ENCODE results near the gene S100A7A. TPM values are rescaled to one million over a fixed set of nuclear protein-coding genes. Genes with fewer than 3 reads are reported as not detected.

S100A7A gene
- total RNA-seq, result not detected

DNA sequence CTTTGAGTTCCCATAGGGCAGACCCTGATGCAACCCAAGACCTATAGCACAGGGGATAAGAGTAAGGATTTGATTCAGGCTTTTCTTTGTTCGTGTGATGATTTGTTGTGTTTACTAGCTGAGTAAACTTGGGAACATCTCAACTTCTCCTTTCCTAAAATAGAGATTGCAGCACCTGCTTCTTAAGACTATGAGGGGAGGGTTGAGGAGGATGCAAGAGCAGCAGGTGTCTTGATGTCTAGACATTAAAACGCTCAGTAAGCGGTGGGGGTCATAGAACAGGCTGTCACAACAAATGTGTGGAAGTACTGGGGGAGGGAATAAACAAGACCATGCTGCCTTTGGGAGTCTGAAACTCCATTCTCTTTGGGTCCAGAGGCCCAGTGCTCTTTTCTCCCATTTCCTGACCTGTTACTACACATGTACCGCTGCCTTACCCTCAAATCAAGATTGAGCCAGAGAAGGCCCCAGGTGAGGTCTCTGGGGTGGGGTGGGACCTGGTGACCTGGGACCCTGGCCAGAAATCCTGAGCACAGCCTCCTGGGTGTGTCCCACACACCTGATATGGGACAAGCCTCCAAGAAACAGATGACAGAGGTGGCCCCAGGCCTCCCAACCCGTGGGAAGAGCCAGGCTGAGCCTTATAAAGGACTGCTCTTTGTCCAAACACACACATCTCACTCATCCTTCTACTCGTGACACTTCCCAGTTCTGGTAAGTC is at the start of gene S100A7A:
S100A7A (plus strand) TSS at position 671 of the 721 bp plus-strand sequence. CDS start 1,563 bp downstream, outside the sequence.
- ChIA-PET POLR2A (no interaction called here), CTCF (no interaction called here)
- intact Hi-C loops (cut with DNase I, micrococcal nuclease), result no loop called here
- ATAC-seq, result no peak
- Mint-ChIP-seq H3K36me3 (ENCODE audit: low read depth) (no peaks in the 10 kb centered on the region), H3K4me3 (no peak within 1 kb of the TSS), H3K27me3 (peaks cover 20% of the 10 kb centered on the region), H3K4me1 (no peaks in the 10 kb centered on the region), H3K9me3 (ENCODE audit: low read depth) (no peaks in the 10 kb centered on the region), H3K27ac (no peak within 1 kb of the TSS)
- DNase-seq, result no peak

DNA sequence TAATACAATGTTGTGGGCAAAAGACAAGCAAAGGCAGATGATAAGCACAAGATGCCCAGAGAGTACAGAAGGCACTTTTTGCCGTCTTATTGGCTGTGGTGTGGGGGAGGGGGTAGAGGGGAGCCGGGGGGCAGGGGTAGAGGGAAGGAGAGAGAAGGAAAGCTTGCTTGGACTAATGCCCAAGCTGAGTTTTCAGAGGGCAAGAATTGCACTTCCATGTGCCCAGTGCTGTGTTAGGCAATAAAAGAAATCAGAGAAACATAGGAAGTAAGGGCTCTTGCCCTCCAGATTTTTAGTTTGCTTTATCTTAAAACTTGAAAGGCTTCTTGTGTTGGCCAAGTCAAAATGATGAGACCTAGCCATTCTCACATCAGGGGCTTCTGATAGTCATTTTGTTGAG is 49.2 kb upstream of the S100A7A start:
- H3K4me3 Mint-ChIP-seq, result no peak overlapping the region
- CTCF ChIA-PET, result interaction anchor here (1.0 kb wide), 1 partner anchor 15 kb away, joined by 3 read pairs; no protein-coding TSS in a partner anchor
- no peak for DNase-seq
- H3K27me3 Mint-ChIP-seq, result peaks cover 4% of the 10 kb centered on the region
- no peaks in the 10 kb centered on the region for H3K4me1 Mint-ChIP-seq
- no peak for ATAC-seq
- intact Hi-C loops (cut with DNase I, micrococcal nuclease), result no loop called here
- POLR2A ChIA-PET, result no interaction called here
- no peaks in the 10 kb centered on the region for H3K36me3 Mint-ChIP-seq (ENCODE audit: low read depth)
- H3K9me3 Mint-ChIP-seq (ENCODE audit: low read depth), result no peaks in the 10 kb centered on the region
- H3K27ac Mint-ChIP-seq, result no peak overlapping the region

DNA sequence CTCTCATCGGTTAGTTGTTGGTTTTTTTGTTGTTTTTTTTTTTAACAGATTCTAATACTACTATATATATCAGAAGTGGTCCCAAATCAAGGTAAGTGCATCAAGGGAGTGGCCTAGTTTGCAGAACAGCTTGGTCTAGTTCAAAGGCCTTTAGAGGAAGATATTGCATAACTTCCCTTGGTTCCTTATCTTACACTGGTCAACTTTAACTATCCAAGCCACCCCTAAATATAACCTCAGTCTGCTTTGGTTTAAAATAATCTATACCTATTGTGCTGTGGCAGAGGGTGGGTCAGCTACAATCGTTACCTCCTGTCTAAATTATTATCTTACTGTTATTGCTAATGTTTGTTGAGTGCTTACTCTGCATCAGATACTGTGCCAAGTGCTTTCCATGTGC is 47.8 kb upstream of the S100A7A start:
- DNase-seq (no peak), ATAC-seq (no peak)
- Mint-ChIP-seq H3K4me3 (no peak overlapping the region), H3K4me1 (no peaks in the 10 kb centered on the region), H3K27me3 (no peaks in the 10 kb centered on the region), H3K36me3 (ENCODE audit: low read depth) (no peaks in the 10 kb centered on the region), H3K9me3 (ENCODE audit: low read depth) (no peaks in the 10 kb centered on the region), H3K27ac (no peak overlapping the region)
- intact Hi-C loops (cut with DNase I, micrococcal nuclease), result no loop called here
- ChIA-PET POLR2A (no interaction called here), CTCF (no interaction called here)

DNA sequence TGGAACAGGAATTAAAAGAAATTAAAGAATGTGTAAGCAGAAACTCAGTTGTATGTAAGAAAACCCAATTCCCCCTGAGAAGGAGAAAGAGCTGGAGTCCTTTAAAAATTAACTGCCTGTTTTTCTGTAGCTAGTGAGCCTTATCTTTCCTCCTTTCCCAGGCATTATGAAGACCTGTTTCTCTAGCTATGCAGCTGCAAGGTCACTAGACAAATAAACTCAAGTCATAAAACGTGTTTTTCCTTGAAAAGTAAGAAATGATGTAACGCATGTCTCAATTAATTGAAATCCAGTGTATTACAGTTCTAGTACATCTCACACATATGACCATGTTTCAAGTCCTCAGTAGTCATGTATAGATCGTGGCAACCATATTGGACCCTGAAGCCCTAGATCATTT is 46.2 kb upstream of the S100A7A start:
- no peak overlapping the region for H3K4me3 Mint-ChIP-seq
- no peaks in the 10 kb centered on the region for H3K36me3 Mint-ChIP-seq (ENCODE audit: low read depth)
- H3K4me1 Mint-ChIP-seq, result no peaks in the 10 kb centered on the region
- ATAC-seq (no peak), DNase-seq (no peak)
- no peak overlapping the region for H3K27ac Mint-ChIP-seq
- ChIA-PET POLR2A (no interaction called here), CTCF (no interaction called here)
- no peaks in the 10 kb centered on the region for H3K9me3 Mint-ChIP-seq (ENCODE audit: low read depth)
- intact Hi-C loops (cut with DNase I, micrococcal nuclease), result no loop called here
- H3K27me3 Mint-ChIP-seq, result no peaks in the 10 kb centered on the region

DNA sequence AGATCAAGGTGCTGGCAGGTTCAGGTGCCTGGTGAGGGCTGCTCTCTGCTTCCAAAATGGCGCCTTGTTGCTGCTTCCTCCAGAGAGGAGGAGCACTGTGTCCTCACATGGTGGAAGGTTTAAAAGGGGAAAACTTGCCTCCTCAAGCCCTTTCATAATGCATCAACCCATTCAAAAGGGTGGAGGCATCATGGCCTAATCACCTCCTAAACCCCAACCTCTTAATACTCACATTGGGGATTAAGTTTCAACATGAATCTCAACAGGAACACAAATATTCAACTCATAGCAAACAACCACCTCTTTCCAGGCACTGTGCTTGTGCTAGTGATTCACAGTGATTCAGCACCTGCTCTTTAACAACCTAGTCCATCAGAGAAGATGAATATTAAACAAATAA is 45.1 kb upstream of the S100A7A start:
- CTCF ChIA-PET, result no interaction called here
- ATAC-seq, result no peak

DNA sequence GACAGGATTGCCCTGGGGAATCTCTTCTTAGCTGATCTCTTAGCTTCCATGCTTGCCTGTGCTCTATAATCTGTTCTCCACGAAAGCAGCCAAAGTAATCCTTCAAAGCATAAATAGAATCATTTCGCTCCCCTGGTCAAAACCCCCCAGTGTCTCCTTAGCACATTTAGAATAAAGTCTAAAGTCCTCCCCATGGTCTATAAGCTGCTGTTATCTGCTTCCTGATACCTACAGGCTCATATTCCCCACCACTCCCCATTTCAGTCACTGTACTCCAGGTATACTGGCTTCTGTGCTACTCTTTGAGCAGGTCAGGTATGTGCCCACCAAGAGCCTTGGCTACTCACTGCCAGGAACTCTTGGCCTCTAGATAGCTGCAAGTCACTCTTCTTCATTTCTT is 43.7 kb upstream of the S100A7A start:
- ChIA-PET POLR2A (no interaction called here), CTCF (interaction anchor here (0.9 to 2.2 kb wide), 2 partner anchors 9 to 32 kb away, joined by 3 to 5 read pairs; no protein-coding TSS in a partner anchor)
- no peaks in the 10 kb centered on the region for H3K9me3 Mint-ChIP-seq (ENCODE audit: low read depth)
- no peak overlapping the region for H3K4me3 Mint-ChIP-seq
- H3K4me1 Mint-ChIP-seq, result no peaks in the 10 kb centered on the region
- no peak overlapping the region for H3K27ac Mint-ChIP-seq
- DNase-seq (no peak), ATAC-seq (no peak)
- H3K27me3 Mint-ChIP-seq, result peaks cover 8% of the 10 kb centered on the region
- H3K36me3 Mint-ChIP-seq (ENCODE audit: low read depth), result no peaks in the 10 kb centered on the region
- intact Hi-C loops (cut with DNase I, micrococcal nuclease), result no loop called here

More for the DNA sequence above, 45.1 kb upstream of the S100A7A start:
- Mint-ChIP-seq H3K36me3 (ENCODE audit: low read depth) (no peaks in the 10 kb centered on the region), H3K27ac (no peak overlapping the region), H3K9me3 (ENCODE audit: low read depth) (no peaks in the 10 kb centered on the region), H3K27me3 (peaks cover under 1% of the 10 kb centered on the region), H3K4me3 (no peak overlapping the region), H3K4me1 (no peaks in the 10 kb centered on the region)
- intact Hi-C loops (cut with DNase I, micrococcal nuclease), result no loop called here
- no peak for DNase-seq
- POLR2A ChIA-PET, result no interaction called here

DNA sequence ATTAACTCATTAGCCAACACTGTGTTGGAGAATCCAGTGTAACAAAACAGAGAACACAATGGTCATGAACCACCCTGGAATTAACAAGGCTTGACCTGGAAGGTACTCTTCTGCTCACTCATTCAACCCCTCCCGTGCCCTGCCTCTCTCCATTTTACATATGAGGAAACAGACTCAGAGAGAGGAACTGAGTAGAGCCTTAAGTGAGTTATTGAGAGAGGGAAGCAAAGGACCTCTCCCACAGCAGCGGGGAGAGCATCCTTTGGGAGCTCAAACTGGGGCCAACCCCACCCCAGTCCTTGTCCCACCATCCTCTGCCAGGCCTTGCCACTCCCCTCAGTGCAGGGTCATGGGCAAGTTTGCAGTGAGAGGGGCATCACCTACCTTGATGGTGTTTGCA is 42.2 kb upstream of the S100A7A start:
- Mint-ChIP-seq H3K4me1 (no peaks in the 10 kb centered on the region), H3K27ac (no peak overlapping the region), H3K9me3 (ENCODE audit: low read depth) (no peaks in the 10 kb centered on the region), H3K36me3 (ENCODE audit: low read depth) (no peaks in the 10 kb centered on the region), H3K27me3 (peaks cover 16% of the 10 kb centered on the region), H3K4me3 (no peak overlapping the region)
- ATAC-seq (no peak), DNase-seq (no peak)
- CTCF ChIA-PET, result interaction anchor here (0.6 to 2.2 kb wide), 2 partner anchors 31 to 148 kb away, joined by 3 to 5 read pairs; no protein-coding TSS in a partner anchor
- intact Hi-C loops (cut with DNase I, micrococcal nuclease), result no loop called here
- POLR2A ChIA-PET, result no interaction called here

DNA sequence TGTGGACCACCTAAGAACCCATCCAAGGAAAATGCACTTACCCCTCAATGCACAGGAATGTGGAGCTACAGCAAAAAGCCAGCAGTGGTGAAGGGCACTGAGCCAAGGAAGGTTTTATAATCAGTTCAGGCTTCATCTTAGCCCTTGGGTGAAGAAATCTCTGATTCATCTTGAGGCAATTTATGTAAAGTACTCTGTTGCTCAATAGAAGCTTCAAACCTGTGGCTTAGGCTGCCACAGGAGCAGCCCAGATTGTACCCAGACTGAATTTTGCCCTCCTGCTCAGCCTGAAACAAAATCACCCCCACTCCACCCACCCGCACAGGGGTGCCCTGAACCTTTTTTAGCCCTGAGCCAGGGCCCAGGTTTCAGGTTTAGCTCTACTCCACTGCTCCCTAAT is 40.8 kb upstream of the S100A7A start, which contains the start of gene S100A12:
S100A12 (minus strand) TSS at position 111 of the 400 bp plus-strand sequence. CDS start 1,029 bp downstream, outside the sequence.
- no peaks in the 10 kb centered on the region for H3K4me1 Mint-ChIP-seq
- no peak for DNase-seq
- no peak within 1 kb of the TSS for H3K4me3 Mint-ChIP-seq
- no peak within 1 kb of the TSS for H3K27ac Mint-ChIP-seq
- no peaks in the 10 kb centered on the region for H3K9me3 Mint-ChIP-seq (ENCODE audit: low read depth)
- ChIA-PET POLR2A (no interaction called here), CTCF (interaction anchor here (1.0 kb wide), 1 partner anchor 22 kb away, joined by 3 read pairs; no protein-coding TSS in a partner anchor)
- no peaks in the 10 kb centered on the region for H3K36me3 Mint-ChIP-seq (ENCODE audit: low read depth)
- H3K27me3 Mint-ChIP-seq, result peaks cover 19% of the 10 kb centered on the region
- intact Hi-C loops (cut with DNase I, micrococcal nuclease), result no loop called here
- ATAC-seq, result no peak

DNA sequence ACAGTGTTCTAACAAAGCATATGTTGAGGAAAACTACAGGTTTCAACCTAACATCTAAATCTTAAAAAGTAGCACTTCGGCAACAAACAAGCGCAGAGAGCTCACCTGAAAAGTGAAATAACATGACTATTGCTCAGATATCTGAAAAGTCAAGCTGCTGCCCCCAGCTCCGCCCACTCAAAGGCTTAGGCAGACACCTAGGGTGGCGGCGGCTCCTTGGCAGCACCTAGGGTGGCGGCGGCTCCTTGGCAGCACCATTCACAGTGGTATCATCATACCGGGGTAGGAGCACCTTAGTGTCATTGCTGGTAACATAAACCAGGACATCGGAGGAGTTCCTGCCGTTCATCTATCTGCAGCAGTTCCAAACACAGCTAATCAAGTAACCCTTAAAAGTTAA is 36.7 kb upstream of the S100A7A start:
- CTCF ChIA-PET, result interaction anchor here (0.6 kb wide), 1 partner anchor 97 kb away, joined by 3 read pairs; no protein-coding TSS in a partner anchor
- Mint-ChIP-seq H3K36me3 (ENCODE audit: low read depth) (no peaks in the 10 kb centered on the region), H3K27ac (no peak overlapping the region), H3K27me3 (peaks cover 26% of the 10 kb centered on the region), H3K9me3 (ENCODE audit: low read depth) (no peaks in the 10 kb centered on the region), H3K4me3 (no peak overlapping the region), H3K4me1 (no peaks in the 10 kb centered on the region)
- POLR2A ChIA-PET, result no interaction called here
- no peak for ATAC-seq
- intact Hi-C loops (cut with DNase I, micrococcal nuclease), result no loop called here
- DNase-seq, result no peak

DNA sequence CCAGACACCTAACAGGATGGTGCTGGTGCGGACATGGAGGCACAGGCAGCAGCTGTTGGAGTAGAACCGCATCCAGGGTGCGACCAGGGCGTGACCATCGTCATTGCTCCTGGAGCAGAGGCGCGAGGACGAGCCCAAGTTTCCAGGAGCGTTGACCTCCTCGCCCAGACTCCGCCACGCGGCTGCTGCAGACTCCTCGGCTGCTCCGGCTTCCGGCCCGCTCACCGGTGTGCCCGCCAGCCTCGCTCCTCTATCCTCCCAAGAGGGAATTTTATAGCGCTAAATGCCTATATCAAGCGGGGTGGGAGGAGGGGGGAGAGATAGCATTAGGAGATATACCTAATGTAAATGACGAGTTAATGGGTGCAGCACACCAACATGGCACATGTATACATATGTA is 35.6 kb upstream of the S100A7A start:
- no peaks in the 10 kb centered on the region for H3K4me1 Mint-ChIP-seq
- H3K36me3 Mint-ChIP-seq (ENCODE audit: low read depth), result no peaks in the 10 kb centered on the region
- CTCF ChIA-PET, result no interaction called here
- no peak overlapping the region for H3K4me3 Mint-ChIP-seq
- POLR2A ChIA-PET, result no interaction called here
- DNase-seq (no peak), ATAC-seq (no peak)
- H3K9me3 Mint-ChIP-seq (ENCODE audit: low read depth), result no peaks in the 10 kb centered on the region
- H3K27ac Mint-ChIP-seq, result no peak overlapping the region
- intact Hi-C loops (cut with DNase I, micrococcal nuclease), result no loop called here
- peaks cover 26% of the 10 kb centered on the region for H3K27me3 Mint-ChIP-seq

DNA sequence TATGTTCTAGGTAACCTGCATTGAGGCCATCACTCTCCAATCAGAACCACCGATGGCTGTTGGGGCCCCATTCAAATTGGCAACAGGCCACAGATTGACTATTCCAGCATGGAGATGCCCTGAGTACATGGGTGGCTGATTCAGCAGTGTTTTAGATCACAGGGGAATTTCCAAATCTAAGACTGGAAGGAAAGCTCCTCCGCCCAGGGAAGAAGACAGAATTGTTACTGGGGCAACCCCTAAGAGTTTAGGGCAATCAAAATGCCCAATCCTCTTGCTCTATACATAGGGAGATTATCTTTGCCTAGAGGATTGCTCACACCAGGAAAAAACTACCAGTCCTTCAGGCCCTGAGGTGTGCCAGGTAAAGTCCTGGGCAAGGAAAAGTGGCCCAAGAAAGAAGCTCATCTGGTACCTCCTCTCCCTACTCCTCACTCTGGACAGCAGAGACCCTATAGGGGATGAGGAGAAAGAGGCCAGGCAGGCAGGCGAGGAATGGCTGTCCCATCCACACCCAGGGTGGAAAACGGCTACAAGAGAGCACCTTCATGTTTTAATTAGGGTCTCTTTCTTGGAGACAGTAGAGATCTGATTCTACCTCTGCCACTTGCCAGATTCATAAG is 31.3 kb upstream of the S100A7A start:
- Mint-ChIP-seq H3K27me3 (peaks cover 9% of the 10 kb centered on the region), H3K36me3 (ENCODE audit: low read depth) (no peaks in the 10 kb centered on the region), H3K4me1 (no peaks in the 10 kb centered on the region), H3K27ac (no peak overlapping the region), H3K4me3 (no peak overlapping the region), H3K9me3 (ENCODE audit: low read depth) (no peaks in the 10 kb centered on the region)
- DNase-seq, result no peak
- ATAC-seq, result no peak
- ChIA-PET CTCF (interaction anchor here (0.8 kb wide), 1 partner anchor 148 kb away, joined by 3 read pairs; no protein-coding TSS in a partner anchor), POLR2A (no interaction called here)
- intact Hi-C loops (cut with DNase I, micrococcal nuclease), result no loop called here

DNA sequence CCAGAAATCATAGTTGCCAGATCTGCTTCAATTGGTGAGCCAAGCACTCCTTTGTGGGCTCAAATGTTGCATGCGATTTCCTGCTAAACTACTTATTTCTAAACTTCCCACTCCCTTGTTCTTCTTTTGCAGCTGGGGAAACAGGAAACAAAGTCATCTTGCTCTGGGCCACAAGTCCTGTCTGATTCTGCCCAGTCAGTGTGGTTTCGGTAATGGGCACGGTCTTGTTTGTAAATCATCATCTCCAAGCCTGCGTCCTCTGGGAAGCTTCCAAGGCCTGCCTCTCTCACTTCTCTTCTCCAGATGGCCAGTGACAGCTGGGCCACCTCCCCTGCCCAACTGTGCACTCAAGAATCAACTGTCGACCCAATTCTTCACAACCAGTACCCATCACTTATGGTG is 29.8 kb upstream of the S100A7A start:
- Mint-ChIP-seq H3K36me3 (ENCODE audit: low read depth) (no peaks in the 10 kb centered on the region), H3K4me3 (no peak overlapping the region), H3K27ac (no peak overlapping the region), H3K9me3 (ENCODE audit: low read depth) (no peaks in the 10 kb centered on the region), H3K27me3 (peaks cover 7% of the 10 kb centered on the region), H3K4me1 (no peaks in the 10 kb centered on the region)
- ChIA-PET CTCF (interaction anchor here (0.6 to 0.7 kb wide), 2 partner anchors 34 to 57 kb away, joined by 3 read pairs; no protein-coding TSS in a partner anchor), POLR2A (no interaction called here)
- intact Hi-C loops (cut with DNase I, micrococcal nuclease), result no loop called here
- no peak for ATAC-seq
- DNase-seq, result no peak

All from activated CD4-positive, alpha-beta T cell treated with anti-CD3 and anti-CD28 coated beads for 36 hours (primary cell).